ENCODE measurements around the gene S1PR3.

Gene S1PR3

GRCh38 chr9:88969646-88970373 is 21.5 kb upstream of the S1PR3 start:
- no peak overlapping the region for H3K4me3 ChIP-seq (ENCODE audit: insufficient read depth, low read depth, low read length, poor library complexity, severe bottlenecking)
- no peak for DNase-seq
- H3K9me3 ChIP-seq (ENCODE audit: control insufficient read depth, low read length) = no peaks in the 10 kb centered on the region
- H3K27me3 ChIP-seq (replicated peaks; ENCODE audit: control insufficient read depth, insufficient read depth, low read length, poor library complexity, severe bottlenecking) = no peaks in the 10 kb centered on the region
- H3K36me3 ChIP-seq (ENCODE audit: control insufficient read depth, insufficient read depth, low read length) = no peaks in the 10 kb centered on the region
- H3K27ac ChIP-seq (ENCODE audit: insufficient read depth, low read length, poor library complexity, severe bottlenecking) = no peak overlapping the region
- no peaks in the 10 kb centered on the region for H3K4me1 ChIP-seq (ENCODE audit: control insufficient read depth, insufficient read depth, low read length, poor library complexity, severe bottlenecking)

GRCh38 chr9:88971131-88971960 is 19.9 kb upstream of the S1PR3 start:
- Histone ChIP-seq H3K27ac (ENCODE audit: insufficient read depth, low read length, poor library complexity, severe bottlenecking) (no peak overlapping the region), H3K9me3 (ENCODE audit: control insufficient read depth, low read length) (no peaks in the 10 kb centered on the region), H3K4me3 (ENCODE audit: insufficient read depth, low read depth, low read length, poor library complexity, severe bottlenecking) (no peak overlapping the region), H3K27me3 (replicated peaks; ENCODE audit: control insufficient read depth, insufficient read depth, low read length, poor library complexity, severe bottlenecking) (no peaks in the 10 kb centered on the region), H3K36me3 (ENCODE audit: control insufficient read depth, insufficient read depth, low read length) (no peaks in the 10 kb centered on the region), H3K4me1 (ENCODE audit: control insufficient read depth, insufficient read depth, low read length, poor library complexity, severe bottlenecking) (no peaks in the 10 kb centered on the region)
- DNase-seq = no peak

GRCh38 chr9:88972401-88972800 is 18.9 kb upstream of the S1PR3 start:
- DNase-seq = no peak
- H3K4me1 ChIP-seq (ENCODE audit: control insufficient read depth, insufficient read depth, low read length, poor library complexity, severe bottlenecking) = no peaks in the 10 kb centered on the region
- no peaks in the 10 kb centered on the region for H3K9me3 ChIP-seq (ENCODE audit: control insufficient read depth, low read length)
- no peak overlapping the region for H3K27ac ChIP-seq (ENCODE audit: insufficient read depth, low read length, poor library complexity, severe bottlenecking)
- no peaks in the 10 kb centered on the region for H3K27me3 ChIP-seq (replicated peaks; ENCODE audit: control insufficient read depth, insufficient read depth, low read length, poor library complexity, severe bottlenecking)
- no peak overlapping the region for H3K4me3 ChIP-seq (ENCODE audit: insufficient read depth, low read depth, low read length, poor library complexity, severe bottlenecking)
- H3K36me3 ChIP-seq (ENCODE audit: control insufficient read depth, insufficient read depth, low read length) = no peaks in the 10 kb centered on the region

GRCh38 chr9:88973281-88974045 is 17.8 kb upstream of the S1PR3 start:
- no peak for DNase-seq

GRCh38 chr9:88974641-88975040 is 16.6 kb upstream of the S1PR3 start:
- DNase-seq = no peak
- H3K27me3 ChIP-seq (replicated peaks; ENCODE audit: control insufficient read depth, insufficient read depth, low read length, poor library complexity, severe bottlenecking) = no peaks in the 10 kb centered on the region
- no peaks in the 10 kb centered on the region for H3K36me3 ChIP-seq (ENCODE audit: control insufficient read depth, insufficient read depth, low read length)
- no peak overlapping the region for H3K27ac ChIP-seq (ENCODE audit: insufficient read depth, low read length, poor library complexity, severe bottlenecking)
- no peaks in the 10 kb centered on the region for H3K4me1 ChIP-seq (ENCODE audit: control insufficient read depth, insufficient read depth, low read length, poor library complexity, severe bottlenecking)
- H3K9me3 ChIP-seq (ENCODE audit: control insufficient read depth, low read length) = no peaks in the 10 kb centered on the region
- H3K4me3 ChIP-seq (ENCODE audit: insufficient read depth, low read depth, low read length, poor library complexity, severe bottlenecking) = no peak overlapping the region

More at GRCh38 chr9:88973281-88974045, 17.8 kb upstream of the S1PR3 start:
- H3K27ac ChIP-seq (ENCODE audit: insufficient read depth, low read length, poor library complexity, severe bottlenecking) = no peak overlapping the region
- H3K9me3 ChIP-seq (ENCODE audit: control insufficient read depth, low read length) = no peaks in the 10 kb centered on the region
- no peak overlapping the region for H3K4me3 ChIP-seq (ENCODE audit: insufficient read depth, low read depth, low read length, poor library complexity, severe bottlenecking)
- no peaks in the 10 kb centered on the region for H3K27me3 ChIP-seq (replicated peaks; ENCODE audit: control insufficient read depth, insufficient read depth, low read length, poor library complexity, severe bottlenecking)
- no peaks in the 10 kb centered on the region for H3K36me3 ChIP-seq (ENCODE audit: control insufficient read depth, insufficient read depth, low read length)
- H3K4me1 ChIP-seq (ENCODE audit: control insufficient read depth, insufficient read depth, low read length, poor library complexity, severe bottlenecking) = no peaks in the 10 kb centered on the region

- H3K36me3 ChIP-seq (ENCODE audit: control insufficient read depth, insufficient read depth, low read length) = no peaks in the 10 kb centered on the region
- H3K27ac ChIP-seq (ENCODE audit: insufficient read depth, low read length, poor library complexity, severe bottlenecking) = no peak overlapping the region
- no peaks in the 10 kb centered on the region for H3K9me3 ChIP-seq (ENCODE audit: control insufficient read depth, low read length)
- no peak overlapping the region for H3K4me3 ChIP-seq (ENCODE audit: insufficient read depth, low read depth, low read length, poor library complexity, severe bottlenecking)
- H3K27me3 ChIP-seq (replicated peaks; ENCODE audit: control insufficient read depth, insufficient read depth, low read length, poor library complexity, severe bottlenecking) = no peaks in the 10 kb centered on the region
- no peak for DNase-seq
- H3K4me1 ChIP-seq (ENCODE audit: control insufficient read depth, insufficient read depth, low read length, poor library complexity, severe bottlenecking) = no peaks in the 10 kb centered on the region
Measured at GRCh38 chr9:88975966-88976889, 15.0 kb upstream of the S1PR3 start.

GRCh38 chr9:88976890-88977257 is 14.4 kb upstream of the S1PR3 start:
- Histone ChIP-seq H3K36me3 (ENCODE audit: control insufficient read depth, insufficient read depth, low read length) (no peaks in the 10 kb centered on the region), H3K4me1 (ENCODE audit: control insufficient read depth, insufficient read depth, low read length, poor library complexity, severe bottlenecking) (no peaks in the 10 kb centered on the region), H3K4me3 (ENCODE audit: insufficient read depth, low read depth, low read length, poor library complexity, severe bottlenecking) (no peak overlapping the region), H3K27me3 (replicated peaks; ENCODE audit: control insufficient read depth, insufficient read depth, low read length, poor library complexity, severe bottlenecking) (no peaks in the 10 kb centered on the region), H3K9me3 (ENCODE audit: control insufficient read depth, low read length) (no peaks in the 10 kb centered on the region), H3K27ac (ENCODE audit: insufficient read depth, low read length, poor library complexity, severe bottlenecking) (no peak overlapping the region)
- DNase-seq = no peak

GRCh38 chr9:88978034-88978433 is 13.2 kb upstream of the S1PR3 start:
- H3K4me1 ChIP-seq (ENCODE audit: control insufficient read depth, insufficient read depth, low read length, poor library complexity, severe bottlenecking) = no peaks in the 10 kb centered on the region
- DNase-seq = no peak
- no peak overlapping the region for H3K4me3 ChIP-seq (ENCODE audit: insufficient read depth, low read depth, low read length, poor library complexity, severe bottlenecking)
- no peaks in the 10 kb centered on the region for H3K9me3 ChIP-seq (ENCODE audit: control insufficient read depth, low read length)
- H3K36me3 ChIP-seq (ENCODE audit: control insufficient read depth, insufficient read depth, low read length) = no peaks in the 10 kb centered on the region
- H3K27ac ChIP-seq (ENCODE audit: insufficient read depth, low read length, poor library complexity, severe bottlenecking) = no peak overlapping the region
- H3K27me3 ChIP-seq (replicated peaks; ENCODE audit: control insufficient read depth, insufficient read depth, low read length, poor library complexity, severe bottlenecking) = no peaks in the 10 kb centered on the region

- Histone ChIP-seq H3K27ac (ENCODE audit: insufficient read depth, low read length, poor library complexity, severe bottlenecking) (no peak overlapping the region), H3K9me3 (ENCODE audit: control insufficient read depth, low read length) (no peaks in the 10 kb centered on the region), H3K4me1 (ENCODE audit: control insufficient read depth, insufficient read depth, low read length, poor library complexity, severe bottlenecking) (no peaks in the 10 kb centered on the region), H3K4me3 (ENCODE audit: insufficient read depth, low read depth, low read length, poor library complexity, severe bottlenecking) (no peak overlapping the region), H3K27me3 (replicated peaks; ENCODE audit: control insufficient read depth, insufficient read depth, low read length, poor library complexity, severe bottlenecking) (no peaks in the 10 kb centered on the region), H3K36me3 (ENCODE audit: control insufficient read depth, insufficient read depth, low read length) (no peaks in the 10 kb centered on the region)
- no peak for DNase-seq
Measured at GRCh38 chr9:88979021-88979420, 12.2 kb upstream of the S1PR3 start.

Data from effector memory CD4-positive, alpha-beta T cell (primary cell).